ENCODE data around the gene CORO6. TPM values are rescaled to one million over a fixed set of nuclear protein-coding genes. Genes with fewer than 3 reads are reported as not detected.

Gene CORO6
- total and polyA plus RNA-seq, 5 donors from 2014 or later: 0.15 to 4.3 (median 0.45) TPM; not detected in 1

DNA sequence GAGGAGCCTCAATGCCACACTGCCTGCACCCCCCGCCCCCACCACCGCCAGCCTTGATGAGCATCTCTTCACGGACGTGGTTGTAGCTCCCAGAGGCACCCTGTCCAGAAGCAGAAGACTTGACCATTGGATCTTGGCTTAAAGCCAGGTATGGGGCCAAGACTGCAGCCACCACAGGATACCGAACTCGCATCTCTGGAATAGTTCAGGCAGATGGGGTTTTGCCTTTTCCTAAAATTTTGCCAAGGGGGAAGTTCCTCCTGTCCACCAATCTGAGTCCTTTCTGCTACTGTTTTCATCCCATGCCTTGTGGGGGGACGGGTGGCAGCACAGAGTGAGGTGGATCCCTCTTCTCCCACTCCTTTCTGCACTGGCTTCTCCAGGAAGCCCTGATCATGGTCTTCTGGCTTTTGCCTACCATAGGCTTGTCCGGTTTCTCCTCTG, 939 bp downstream of the CORO6 start:
- H3K27me3 ChIP-seq (ENCODE audit: control insufficient read depth, insufficient read depth, low read length): no peaks in the 10 kb centered on the region
- no peak for ATAC-seq (ENCODE audit: low read depth in 2 of 2)
- DNase-seq: no peak
- Mint-ChIP-seq H3K4me3 (peak overlapping the region; percentile 83 to 90 (median 84)), H3K36me3 (no peaks in the 10 kb centered on the region), H3K4me1 (peaks cover 8 to 54% (median 32%) of the 10 kb centered on the region in 4 donors), H3K27me3 (peaks cover 5% of the 10 kb centered on the region), H3K27ac (peak overlapping the region in 2 of 3 donors; percentile 28 to 46), H3K9me3 (no peaks in the 10 kb centered on the region)
- H3K4me3 ChIP-seq (ENCODE audit: low read depth, low read length): no peak overlapping the region
- H3K4me1 ChIP-seq (ENCODE audit: control insufficient read depth, insufficient read depth, low read length, poor library complexity, severe bottlenecking): peaks cover 34% of the 10 kb centered on the region
- no peaks in the 10 kb centered on the region for H3K9me3 ChIP-seq (ENCODE audit: control insufficient read depth in 2 of 2, low read length in 2 of 2)
- H3K36me3 ChIP-seq (ENCODE audit: control insufficient read depth, insufficient read depth, low read length): no peaks in the 10 kb centered on the region
- H3K27ac ChIP-seq (ENCODE audit: insufficient read depth, low read length, poor library complexity, severe bottlenecking): no peak overlapping the region

DNA sequence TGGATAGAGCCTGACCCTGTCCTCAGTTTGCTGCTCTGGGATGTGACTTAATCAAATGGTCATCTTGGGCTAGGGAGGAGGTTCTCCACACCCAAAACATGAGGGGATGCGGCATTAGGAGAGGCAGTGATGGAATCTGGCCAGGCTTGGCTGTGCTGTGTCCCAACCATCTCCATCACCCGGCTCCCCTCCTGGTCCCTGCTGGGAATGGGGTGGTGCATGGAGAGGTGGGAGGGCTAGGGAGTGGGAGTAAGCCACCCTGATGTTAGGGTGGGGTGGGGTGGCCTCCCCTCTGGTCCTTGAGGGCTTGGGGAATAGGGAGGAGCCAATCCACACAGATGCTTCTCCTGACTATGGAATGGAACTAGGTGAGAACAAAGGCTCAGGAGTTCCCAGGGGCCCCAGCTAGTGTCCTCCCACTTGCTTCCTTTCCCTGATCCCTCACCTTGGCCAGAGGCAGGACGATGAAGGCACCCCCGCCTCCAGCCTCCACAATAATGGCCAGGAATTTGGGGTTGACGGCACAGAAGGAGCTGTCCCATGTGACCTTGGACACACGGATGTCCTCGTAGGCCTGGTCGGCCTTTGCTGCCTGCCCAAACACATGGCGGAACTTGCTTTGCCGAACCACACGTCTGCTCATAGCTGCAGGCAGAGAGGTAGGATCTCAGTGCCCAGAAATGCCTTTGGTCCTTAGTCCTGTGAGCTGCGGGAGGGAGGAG, 1.8 kb downstream of the CORO6 start:
- Mint-ChIP-seq H3K27ac (no peak overlapping the region), H3K27me3 (peaks cover 7% of the 10 kb centered on the region), H3K9me3 (no peaks in the 10 kb centered on the region), H3K4me1 (peaks cover 5 to 57% (median 35%) of the 10 kb centered on the region in 4 donors), H3K36me3 (no peaks in the 10 kb centered on the region), H3K4me3 (peak overlapping the region; percentile 66 to 85 (median 72))
- no peaks in the 10 kb centered on the region for H3K27me3 ChIP-seq (ENCODE audit: control insufficient read depth, insufficient read depth, low read length)
- no peaks in the 10 kb centered on the region for H3K36me3 ChIP-seq (ENCODE audit: control insufficient read depth, insufficient read depth, low read length)
- ATAC-seq (ENCODE audit: low read depth in 2 of 2) (no peak), DNase-seq (no peak)
- H3K4me1 ChIP-seq (ENCODE audit: control insufficient read depth, insufficient read depth, low read length, poor library complexity, severe bottlenecking): peaks cover 42% of the 10 kb centered on the region
- H3K9me3 ChIP-seq (ENCODE audit: control insufficient read depth in 2 of 2, low read length in 2 of 2): no peaks in the 10 kb centered on the region
- no peak overlapping the region for H3K27ac ChIP-seq (ENCODE audit: insufficient read depth, low read length, poor library complexity, severe bottlenecking)
- H3K4me3 ChIP-seq (ENCODE audit: low read depth, low read length): no peak overlapping the region

DNA sequence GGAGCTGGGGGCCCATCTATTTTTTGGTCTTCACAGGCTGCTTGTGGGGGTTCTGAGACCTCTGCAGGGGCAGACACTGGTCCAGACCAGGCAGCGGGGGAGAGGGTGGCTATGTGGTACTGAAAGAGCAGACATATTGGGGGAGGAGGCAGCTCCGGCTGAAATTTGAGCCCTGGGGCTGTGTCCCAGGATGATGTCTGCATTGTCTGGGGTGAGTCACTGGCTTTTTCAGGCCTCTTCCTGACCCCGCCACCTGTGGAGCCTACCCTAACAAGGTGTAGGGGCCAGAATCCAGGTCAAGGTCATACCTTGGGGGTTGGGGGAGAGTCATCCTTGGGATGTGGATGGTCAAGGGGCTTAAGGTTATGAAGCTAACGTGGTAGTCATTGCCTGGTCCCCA, 2.4 kb downstream of the CORO6 start:
- Histone ChIP-seq H3K36me3 (ENCODE audit: control insufficient read depth, insufficient read depth, low read length) (no peaks in the 10 kb centered on the region), H3K4me3 (ENCODE audit: low read depth, low read length) (no peak overlapping the region), H3K9me3 (ENCODE audit: control insufficient read depth in 2 of 2, low read length in 2 of 2) (no peaks in the 10 kb centered on the region), H3K4me1 (ENCODE audit: control insufficient read depth, insufficient read depth, low read length, poor library complexity, severe bottlenecking) (peaks cover 49% of the 10 kb centered on the region), H3K27ac (ENCODE audit: insufficient read depth, low read length, poor library complexity, severe bottlenecking) (no peak overlapping the region), H3K27me3 (ENCODE audit: control insufficient read depth, insufficient read depth, low read length) (no peaks in the 10 kb centered on the region)
- DNase-seq (no peak), ATAC-seq (ENCODE audit: low read depth in 2 of 2) (no peak)
- no peaks in the 10 kb centered on the region for H3K36me3 Mint-ChIP-seq
- H3K9me3 Mint-ChIP-seq: no peaks in the 10 kb centered on the region
- H3K27ac Mint-ChIP-seq: no peak overlapping the region
- peak overlapping the region in 2 of 4 donors; percentile 70 to 74 for H3K4me3 Mint-ChIP-seq
- H3K4me1 Mint-ChIP-seq: peaks cover 5 to 58% (median 35%) of the 10 kb centered on the region in 4 donors
- H3K27me3 Mint-ChIP-seq: peaks cover 7% of the 10 kb centered on the region

DNA sequence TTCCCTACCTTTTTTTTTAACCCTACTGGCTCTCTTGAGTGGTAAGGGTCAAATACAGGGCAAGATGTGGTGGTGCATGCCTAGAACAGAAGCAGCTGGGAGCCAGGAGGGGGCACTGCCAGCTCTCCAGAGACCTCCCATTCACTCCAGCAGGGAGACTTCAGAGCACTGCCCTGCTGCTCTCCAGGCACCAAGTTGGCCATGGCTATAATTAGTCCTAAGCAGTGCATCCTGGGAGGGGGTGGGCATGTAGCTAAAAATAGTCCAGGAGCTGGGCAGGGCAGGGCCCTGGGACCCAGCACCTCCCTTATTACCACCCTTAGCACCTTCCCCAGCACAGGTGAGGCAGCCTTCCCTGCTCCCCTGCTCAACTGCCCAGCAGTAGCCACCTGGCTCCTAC, 3.5 kb downstream of the CORO6 start:
- Histone ChIP-seq H3K36me3 (ENCODE audit: control insufficient read depth, insufficient read depth, low read length) (no peaks in the 10 kb centered on the region), H3K4me3 (ENCODE audit: low read depth, low read length) (no peak overlapping the region), H3K27ac (ENCODE audit: insufficient read depth, low read length, poor library complexity, severe bottlenecking) (no peak overlapping the region), H3K9me3 (ENCODE audit: control insufficient read depth in 2 of 2, low read length in 2 of 2) (no peaks in the 10 kb centered on the region), H3K27me3 (ENCODE audit: control insufficient read depth, insufficient read depth, low read length) (no peaks in the 10 kb centered on the region), H3K4me1 (ENCODE audit: control insufficient read depth, insufficient read depth, low read length, poor library complexity, severe bottlenecking) (peaks cover 59% of the 10 kb centered on the region)
- Mint-ChIP-seq H3K36me3 (no peaks in the 10 kb centered on the region), H3K27ac (no peak overlapping the region), H3K9me3 (no peaks in the 10 kb centered on the region), H3K4me3 (peak overlapping the region in 1 of 4 donors; percentile 51), H3K4me1 (peaks cover 9 to 62% (median 36%) of the 10 kb centered on the region in 4 donors), H3K27me3 (peaks cover 7% of the 10 kb centered on the region)
- ATAC-seq (ENCODE audit: low read depth in 2 of 2) (no peak), DNase-seq (no peak)

DNA sequence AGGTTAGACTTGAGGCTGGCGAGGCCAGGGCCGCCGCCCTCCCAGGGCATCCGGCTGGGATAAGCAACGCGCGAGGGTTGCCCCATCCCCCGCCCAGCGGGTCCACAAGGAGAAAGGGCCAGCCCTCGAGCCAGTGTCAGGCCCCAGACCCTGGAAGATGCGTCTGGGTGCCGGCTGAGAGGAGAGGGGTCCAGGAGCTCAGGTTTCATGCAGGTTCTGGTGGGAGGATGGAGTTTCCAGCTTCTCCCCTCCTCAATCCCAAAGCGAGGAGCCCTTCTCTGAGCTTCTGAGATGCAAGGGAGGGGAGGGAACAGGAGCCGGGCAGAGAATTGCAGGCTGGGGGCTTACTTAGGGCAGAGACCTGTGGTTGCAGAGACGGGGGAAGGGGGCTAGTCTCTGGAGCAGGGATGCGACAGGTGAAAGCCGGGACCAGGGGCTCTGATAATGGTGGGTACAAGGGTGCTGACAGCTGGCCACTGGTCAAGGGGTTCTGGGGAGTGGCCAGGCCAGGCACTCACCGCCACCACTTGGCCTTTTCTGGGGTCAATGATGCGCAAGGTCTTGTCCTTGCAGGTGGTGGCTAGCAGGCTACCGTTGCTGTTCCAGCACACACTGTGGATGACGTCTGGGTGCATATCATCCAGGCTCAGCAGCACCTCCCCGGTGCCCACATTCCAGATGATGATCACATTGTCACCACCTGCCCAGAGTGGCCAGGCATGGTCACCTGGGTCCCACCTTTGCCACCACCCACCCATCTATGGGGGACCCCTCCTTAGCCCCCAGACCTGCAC, 4.2 kb downstream of the CORO6 start:
- Histone ChIP-seq H3K4me3 (ENCODE audit: low read depth, low read length) (no peak overlapping the region), H3K9me3 (ENCODE audit: control insufficient read depth in 2 of 2, low read length in 2 of 2) (no peaks in the 10 kb centered on the region), H3K4me1 (ENCODE audit: control insufficient read depth, insufficient read depth, low read length, poor library complexity, severe bottlenecking) (peaks cover 67% of the 10 kb centered on the region), H3K36me3 (ENCODE audit: control insufficient read depth, insufficient read depth, low read length) (no peaks in the 10 kb centered on the region), H3K27me3 (ENCODE audit: control insufficient read depth, insufficient read depth, low read length) (no peaks in the 10 kb centered on the region), H3K27ac (ENCODE audit: insufficient read depth, low read length, poor library complexity, severe bottlenecking) (no peak overlapping the region)
- no peak overlapping the region for H3K27ac Mint-ChIP-seq
- ATAC-seq (ENCODE audit: low read depth in 2 of 2) (no peak), DNase-seq (no peak)
- no peaks in the 10 kb centered on the region for H3K36me3 Mint-ChIP-seq
- peaks cover 7% of the 10 kb centered on the region for H3K27me3 Mint-ChIP-seq
- no peaks in the 10 kb centered on the region for H3K9me3 Mint-ChIP-seq
- peak overlapping the region in 2 of 4 donors; percentile 90 to 92 for H3K4me3 Mint-ChIP-seq
- H3K4me1 Mint-ChIP-seq: peaks cover 8 to 64% (median 35%) of the 10 kb centered on the region in 4 donors

DNA sequence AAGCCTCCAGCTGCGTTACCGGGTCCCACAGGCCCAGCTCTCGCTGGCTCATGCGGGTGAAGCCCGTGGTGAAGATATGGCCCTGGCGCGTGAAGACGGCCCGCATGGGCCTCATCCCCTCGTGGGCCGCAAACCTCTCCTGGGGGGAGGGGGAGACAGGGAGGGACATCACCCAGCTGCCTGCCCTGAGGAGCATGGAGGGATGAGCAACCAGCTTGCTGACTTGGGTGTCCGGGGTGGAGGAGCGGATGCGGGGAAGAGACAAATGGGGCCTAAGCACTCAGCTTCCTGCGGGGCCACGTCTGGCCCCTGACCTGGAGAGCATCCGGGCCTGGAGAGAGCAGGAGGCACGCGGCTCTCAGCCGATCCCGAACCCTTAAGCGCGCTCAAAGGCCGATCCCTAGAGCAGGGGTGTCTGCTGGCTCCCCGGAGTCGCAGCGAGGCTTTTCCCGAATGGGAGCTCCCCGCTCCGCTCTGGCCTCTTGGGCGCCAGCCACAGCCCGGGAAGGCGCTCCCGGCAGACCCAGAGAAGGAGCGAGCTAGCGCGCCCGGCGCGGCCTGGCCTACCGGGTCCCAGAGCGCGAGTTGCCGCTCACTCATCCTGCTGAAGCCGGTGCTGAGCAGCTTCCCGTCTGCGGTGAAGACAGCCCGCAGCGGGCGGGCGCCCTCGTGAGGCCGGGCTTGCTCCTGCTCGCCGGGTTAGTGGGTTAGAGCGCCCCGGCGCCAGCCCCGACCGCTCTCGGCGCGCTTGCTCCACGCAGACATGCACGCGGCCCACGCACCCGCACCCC, 5.0 kb downstream of the CORO6 start:
- H3K4me3 ChIP-seq (ENCODE audit: low read depth, low read length): peak overlapping the region; percentile 59
- no peaks in the 10 kb centered on the region for H3K9me3 Mint-ChIP-seq
- H3K9me3 ChIP-seq (ENCODE audit: control insufficient read depth in 2 of 2, low read length in 2 of 2): no peaks in the 10 kb centered on the region
- peaks cover 4 to 56% (median 29%) of the 10 kb centered on the region in 4 donors for H3K4me1 Mint-ChIP-seq
- H3K4me1 ChIP-seq (ENCODE audit: control insufficient read depth, insufficient read depth, low read length, poor library complexity, severe bottlenecking): peaks cover 70% of the 10 kb centered on the region
- peak overlapping the region; percentile 70 for H3K27ac ChIP-seq (ENCODE audit: insufficient read depth, low read length, poor library complexity, severe bottlenecking)
- peak overlapping the region; percentile 90 to 95 (median 92) for H3K4me3 Mint-ChIP-seq
- H3K36me3 Mint-ChIP-seq: no peaks in the 10 kb centered on the region
- DNase-seq (peak; percentile 82 to 92 (median 84)), ATAC-seq (ENCODE audit: low read depth in 2 of 2) (peak; percentile 39 to 44)
- no peaks in the 10 kb centered on the region for H3K36me3 ChIP-seq (ENCODE audit: control insufficient read depth, insufficient read depth, low read length)
- H3K27me3 ChIP-seq (ENCODE audit: control insufficient read depth, insufficient read depth, low read length): no peaks in the 10 kb centered on the region
- peaks cover 7% of the 10 kb centered on the region for H3K27me3 Mint-ChIP-seq
- peak overlapping the region in 2 of 3 donors; percentile 67 to 91 for H3K27ac Mint-ChIP-seq

DNA sequence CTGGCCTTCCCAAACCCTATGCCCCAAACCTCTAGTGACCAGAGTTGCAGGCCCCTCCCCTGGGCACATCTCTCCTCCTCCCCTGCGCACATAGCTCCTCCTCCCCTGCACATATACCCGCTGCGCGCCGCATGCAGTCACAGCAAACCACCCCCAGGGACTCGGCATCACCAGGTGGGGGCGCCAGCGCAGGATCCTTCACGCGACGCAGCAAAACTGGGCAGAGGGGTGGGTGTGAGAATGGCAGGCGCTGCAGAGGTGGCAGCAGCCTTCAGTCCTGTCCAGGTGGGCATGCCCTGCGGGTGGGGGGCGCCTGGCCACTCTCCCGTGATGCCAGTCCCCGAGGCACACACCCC, 5.6 kb downstream of the CORO6 start:
- H3K4me1 ChIP-seq (ENCODE audit: control insufficient read depth, insufficient read depth, low read length, poor library complexity, severe bottlenecking): peaks cover 64% of the 10 kb centered on the region
- peak overlapping the region; percentile 90 to 95 (median 92) for H3K4me3 Mint-ChIP-seq
- no peaks in the 10 kb centered on the region for H3K36me3 ChIP-seq (ENCODE audit: control insufficient read depth, insufficient read depth, low read length)
- H3K27ac ChIP-seq (ENCODE audit: insufficient read depth, low read length, poor library complexity, severe bottlenecking): peak overlapping the region; percentile 70
- H3K9me3 Mint-ChIP-seq: no peaks in the 10 kb centered on the region
- peaks cover 4 to 53% (median 28%) of the 10 kb centered on the region in 4 donors for H3K4me1 Mint-ChIP-seq
- no peaks in the 10 kb centered on the region for H3K36me3 Mint-ChIP-seq
- H3K4me3 ChIP-seq (ENCODE audit: low read depth, low read length): peak overlapping the region; percentile 59
- DNase-seq (peak; percentile 84 to 95 (median 89)), ATAC-seq (ENCODE audit: low read depth in 2 of 2) (peak; percentile 65 to 68)
- H3K27ac Mint-ChIP-seq: peak overlapping the region; percentile 26 to 91 (median 67)
- H3K9me3 ChIP-seq (ENCODE audit: control insufficient read depth in 2 of 2, low read length in 2 of 2): no peaks in the 10 kb centered on the region
- H3K27me3 Mint-ChIP-seq: peaks cover 7% of the 10 kb centered on the region
- H3K27me3 ChIP-seq (ENCODE audit: control insufficient read depth, insufficient read depth, low read length): no peaks in the 10 kb centered on the region

Measured in CD4-positive, CD25-positive, alpha-beta regulatory T cell (primary cell).